HepG2 (cell line): ENCODE results near the gene EGFR. TPM values are rescaled to one million over a fixed set of nuclear protein-coding genes. Genes with fewer than 3 reads are reported as not detected.

Experiments
- ATAC-seq: fragments of 200-7000 bp; cut with Tn5 transposase; 3 replicates; pipeline ENCODE4 v1.9.1; 2020; ENCODE audit warnings: mild to moderate bottlenecking, moderate library complexity
- BruUV-seq: library from RNA; stranded (reverse); fragments of 400-500 nt; replicated peaks from 2 replicates; lab custom pipeline; 2021; lab: Mats Ljungman, UMichigan
- CTCF ChIA-PET: fragments of 300-600 bp; formaldehyde crosslinking; extraction: SDS; loops from one replicate; lab custom pipeline; 2021; ENCODE audit warnings: low total read pairs, inconsistent platforms, low intra/inter-chr PET ratio; lab: Yijun Ruan, JAX
- POLR2A ChIA-PET: fragments of 350-600 bp; sonication (Branson Sonifier 250); formaldehyde crosslinking; loops from one replicate; lab custom pipeline; 2020; ENCODE audit warnings: antibody characterized with exemption, inconsistent platforms; lab: Yijun Ruan, JAX
- DNase-seq: peaks from one replicate; pipeline ENCODE4 v3.0.0-alpha.2; 2015; ENCODE audit warnings: low spot score
- FAIRE-seq: peaks from 3 replicates; lab custom pipeline; 2011; peaks lifted over from hg19 to GRCh38; lab: Jason Lieb, UNC
- H2AFZ ChIP-seq: one replicate; pipeline ENCODE4 v1.6.1; 2011; ENCODE audit warnings: low read length, inconsistent platforms
- H3K27ac ChIP-seq: fragments of 300-600 bp; 3 replicates; pipeline ENCODE4 v1.8.0; 2011; ENCODE audit warnings: mixed run types, mild to moderate bottlenecking, mixed read lengths, low read length, inconsistent platforms; ENCODE audit not compliant: insufficient read depth; ENCODE audit errors: extremely low read length
- H3K27me3 ChIP-seq, 2 experiments: fragments of 200-600 bp in 1 of 2; 2 replicates in 1 of 2; 3 replicates in 1 of 2; pipeline versions ENCODE4 v1.6.0 to v1.8.0; 2011; ENCODE audit warnings: low read length in 2 of 2, mild to moderate bottlenecking in 2 of 2, moderate library complexity in 2 of 2, inconsistent platforms in 1 of 2; ENCODE audit not compliant: insufficient read depth in 2 of 2, control insufficient read depth in 1 of 2
- H3K36me3 ChIP-seq, 2 experiments: fragments of 200-600 bp in 1 of 2; replicated peaks in 1 of 2; 2 replicates in 1 of 2; 3 replicates in 1 of 2; pipeline versions ENCODE4 v1.5.1 to v1.8.0; 2011; ENCODE audit warnings: low read length in 2 of 2, inconsistent platforms in 1 of 2; ENCODE audit not compliant: insufficient read depth in 2 of 2, control insufficient read depth in 1 of 2
- H3K4me1 ChIP-seq: 2 replicates; pipeline ENCODE4 v1.5.1; 2012; ENCODE audit warnings: low read length, inconsistent platforms; ENCODE audit not compliant: insufficient read depth
- H3K4me2 ChIP-seq: 2 replicates; pipeline ENCODE4 v1.6.0; 2011; ENCODE audit warnings: low read depth, low read length, inconsistent platforms
- H3K4me3 ChIP-seq, 3 experiments: fragments of 200-600 bp in 1 of 3; sonication (generic), shearing (Covaris generic) in 1 of 3; replicated peaks in 1 of 3; 2 replicates each; pipeline ENCODE4 v1.5.1; 2011 to 2016; ENCODE audit warnings: low read length in 3 of 3, inconsistent platforms in 2 of 3, low read depth in 2 of 3, mild to moderate bottlenecking in 2 of 3, control low read depth in 1 of 3, mixed read lengths in 1 of 3; ENCODE audit not compliant: insufficient read depth in 1 of 3
- H3K79me2 ChIP-seq: one replicate; pipeline ENCODE4 v1.6.1; 2011; ENCODE audit warnings: low read length, inconsistent platforms; ENCODE audit not compliant: insufficient read depth
- H3K9ac ChIP-seq: 2 replicates; pipeline ENCODE4 v1.6.0; 2011; ENCODE audit warnings: mild to moderate bottlenecking, low read depth, low read length, inconsistent platforms; ENCODE audit not compliant: insufficient read depth
- H3K9me3 ChIP-seq: 2 replicates; pipeline ENCODE4 v1.5.1; 2012; ENCODE audit warnings: mild to moderate bottlenecking, low read length
- H4K20me1 ChIP-seq: 2 replicates; pipeline ENCODE4 v1.6.0; 2011; ENCODE audit warnings: inconsistent platforms, mild to moderate bottlenecking, low read length, moderate library complexity; ENCODE audit not compliant: insufficient read depth
- MIER3 ChIP-seq: IDR thresholded peaks from 2 replicates; pipeline ENCODE4 v1.6.1; 2016; ENCODE audit warnings: missing compliant biosample characterization, borderline replicate concordance
- RFX1 ChIP-seq: fragments of 450-650 bp; IDR thresholded peaks from 2 replicates; pipeline ENCODE4 v1.6.1; 2017
- ZNF234 ChIP-seq: sonication (generic); formaldehyde crosslinking; conservative IDR thresholded peaks from 2 replicates; pipeline ENCODE4 v1.5.1; 2020; ENCODE audit warnings: mild to moderate bottlenecking, missing genetic modification reagents
- ZNF569 ChIP-seq: sonication (generic); formaldehyde crosslinking; IDR thresholded peaks from 2 replicates; pipeline ENCODE4 v1.5.0; 2020; ENCODE audit warnings: mild to moderate bottlenecking, missing genetic modification reagents, moderate library complexity, borderline replicate concordance
- ZNF570 ChIP-seq: sonication (generic); formaldehyde crosslinking; IDR thresholded peaks from 2 replicates; pipeline ENCODE4 v1.4.0; 2020; ENCODE audit warnings: mild to moderate bottlenecking, missing genetic modification reagents, borderline replicate concordance
- ZNF878 ChIP-seq: sonication (generic); formaldehyde crosslinking; IDR thresholded peaks from 2 replicates; pipeline ENCODE4 v1.8.1; 2023; ENCODE audit warnings: mild to moderate bottlenecking, missing genetic modification reagents, moderate library complexity
- WGBS: methylation state at CpG from one replicate; pipeline ENCODE4 v1.1.6; 2017; ENCODE audit warnings: low lambda C conversion rate; 5-methylcytosine and 5-hydroxymethylcytosine counted together
- in situ Hi-C: cut with HindIII; loops from 2 replicates; pipeline ENCODE4 v1.10.0; 2017; ENCODE audit warnings: low pct_unique_long_range_greater_than_20kb; ENCODE audit not compliant: extremely low pct_ligation_motif_present
- intact Hi-C: fragments of 100-400 bp; cut with micrococcal nuclease; formaldehyde crosslinking; loops from one replicate; pipeline ENCODE4 v1.10.0; 2022; ENCODE audit not compliant: unreplicated experiment
- polyA plus RNA-seq, 8 experiments: library from polyadenylated mRNA; depleted of rRNA in 3 of 8; stranded (reverse) in 7 of 8; unstranded in 1 of 8; fragments of >200 nt; fragmentation: Illumina TruSeq in 4 of 8; extraction: Trizol in 4 of 8; gene quantifications; 2 replicates each; pipeline versions ENCODE4 v1.2.1 to v1.2.3, GENCODE V29; 2011 to 2016; ENCODE audit warnings: low read depth in 4 of 8, missing spikeins in 1 of 8, mixed read lengths in 1 of 8; ENCODE audit not compliant: insufficient read depth in 1 of 8
- total RNA-seq, 5 experiments: library from RNA; depleted of rRNA; stranded (reverse); fragments of >200 nt; fragmentation: Illumina TruSeq; extraction: Trizol; gene quantifications; 2 replicates each; pipeline ENCODE4 v1.2.3, GENCODE V29; 2016; ENCODE audit warnings: low read depth in 1 of 5
- TF ChIP-seq, protein P1 (sequence below): sonication (generic); formaldehyde crosslinking; conservative IDR thresholded peaks from 2 replicates; pipeline ENCODE4 v1.4.0; 2020; ENCODE audit warnings: missing genetic modification reagents
- TF ChIP-seq, protein P2 (sequence below): sonication (generic); formaldehyde crosslinking; IDR thresholded peaks from 2 replicates; pipeline ENCODE4 v1.5.0; 2020; ENCODE audit warnings: missing genetic modification reagents
- TF ChIP-seq, protein P3 (sequence below): IDR thresholded peaks from 2 replicates; pipeline ENCODE4 v1.6.1; 2016
- TF ChIP-seq, protein P4 (sequence below): sonication (generic); formaldehyde crosslinking; IDR thresholded peaks from 2 replicates; pipeline ENCODE4 v1.4.0; 2020; ENCODE audit warnings: mild to moderate bottlenecking, low read depth, missing genetic modification reagents
- TF ChIP-seq, protein P5 (sequence below): sonication (generic); formaldehyde crosslinking; IDR thresholded peaks from 2 replicates; pipeline ENCODE4 v1.8.0; 2022; ENCODE audit warnings: mild to moderate bottlenecking, missing genetic modification reagents, moderate library complexity
- TF ChIP-seq, protein P6 (sequence below): sonication (generic); formaldehyde crosslinking; conservative IDR thresholded peaks from 2 replicates; pipeline ENCODE4 v1.4.0; 2020; ENCODE audit warnings: missing genetic modification reagents

EGFR gene
- total and polyA plus RNA-seq, 2 of the 13 experiments (the other 11 are each of a cell fraction or from before 2014, with no cell fraction given), result 7.0 to 10.0 TPM

DNA sequence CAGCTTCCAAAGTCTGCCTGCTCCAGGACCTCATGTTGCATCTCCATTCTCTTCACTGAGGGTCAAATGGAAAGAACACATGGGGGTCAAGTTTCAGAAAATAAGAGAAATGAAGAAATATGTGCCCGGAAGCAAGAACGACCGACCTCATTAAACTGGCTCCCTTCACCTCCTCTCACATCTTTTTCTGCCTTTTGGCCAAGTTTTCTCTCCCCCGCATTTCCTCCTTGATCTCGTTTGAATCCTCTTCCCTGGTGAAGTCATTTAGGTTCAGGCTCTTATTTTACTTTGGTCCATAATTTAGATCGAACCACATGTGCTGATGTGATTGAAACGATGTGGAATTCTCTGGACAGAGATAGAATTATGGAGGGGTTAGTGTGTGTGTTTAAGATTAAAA, 44.2 kb downstream of the EGFR start (continued):
- TF ChIP-seq RFX1 (no peak), ZNF878 (CRISPR knock-in tag) (no peak)
- TF ChIP-seq, protein P1, sequence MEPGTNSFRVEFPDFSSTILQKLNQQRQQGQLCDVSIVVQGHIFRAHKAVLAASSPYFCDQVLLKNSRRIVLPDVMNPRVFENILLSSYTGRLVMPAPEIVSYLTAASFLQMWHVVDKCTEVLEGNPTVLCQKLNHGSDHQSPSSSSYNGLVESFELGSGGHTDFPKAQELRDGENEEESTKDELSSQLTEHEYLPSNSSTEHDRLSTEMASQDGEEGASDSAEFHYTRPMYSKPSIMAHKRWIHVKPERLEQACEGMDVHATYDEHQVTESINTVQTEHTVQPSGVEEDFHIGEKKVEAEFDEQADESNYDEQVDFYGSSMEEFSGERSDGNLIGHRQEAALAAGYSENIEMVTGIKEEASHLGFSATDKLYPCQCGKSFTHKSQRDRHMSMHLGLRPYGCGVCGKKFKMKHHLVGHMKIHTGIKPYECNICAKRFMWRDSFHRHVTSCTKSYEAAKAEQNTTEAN, result no peak
- TF ChIP-seq, protein P2, sequence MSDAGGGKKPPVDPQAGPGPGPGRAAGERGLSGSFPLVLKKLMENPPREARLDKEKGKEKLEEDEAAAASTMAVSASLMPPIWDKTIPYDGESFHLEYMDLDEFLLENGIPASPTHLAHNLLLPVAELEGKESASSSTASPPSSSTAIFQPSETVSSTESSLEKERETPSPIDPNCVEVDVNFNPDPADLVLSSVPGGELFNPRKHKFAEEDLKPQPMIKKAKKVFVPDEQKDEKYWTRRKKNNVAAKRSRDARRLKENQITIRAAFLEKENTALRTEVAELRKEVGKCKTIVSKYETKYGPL, result no peak

DNA sequence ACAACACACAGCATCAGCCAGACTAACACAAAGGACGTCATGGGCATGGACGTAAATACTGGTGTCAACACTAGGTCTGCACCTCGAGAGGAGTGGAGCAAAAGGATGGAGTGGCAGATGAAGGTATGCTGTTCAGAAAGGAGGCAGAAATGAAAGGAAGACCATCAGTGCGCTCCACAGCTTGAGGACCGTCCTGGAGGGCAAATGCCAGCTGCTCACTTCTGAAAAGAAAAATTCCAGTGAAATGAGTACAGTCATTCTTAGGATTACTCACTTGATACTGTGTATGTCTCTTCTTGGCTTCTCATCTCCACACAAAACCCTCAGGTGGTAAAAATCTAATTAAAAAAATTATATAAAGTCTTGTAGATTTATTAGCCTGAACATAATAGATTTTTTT, 44.8 kb downstream of the EGFR start:
- no peak for TF ChIP-seq ZNF569
- TF ChIP-seq MIER3 (CRISPR knock-in tag), result no peak
- TF ChIP-seq, protein P3, sequence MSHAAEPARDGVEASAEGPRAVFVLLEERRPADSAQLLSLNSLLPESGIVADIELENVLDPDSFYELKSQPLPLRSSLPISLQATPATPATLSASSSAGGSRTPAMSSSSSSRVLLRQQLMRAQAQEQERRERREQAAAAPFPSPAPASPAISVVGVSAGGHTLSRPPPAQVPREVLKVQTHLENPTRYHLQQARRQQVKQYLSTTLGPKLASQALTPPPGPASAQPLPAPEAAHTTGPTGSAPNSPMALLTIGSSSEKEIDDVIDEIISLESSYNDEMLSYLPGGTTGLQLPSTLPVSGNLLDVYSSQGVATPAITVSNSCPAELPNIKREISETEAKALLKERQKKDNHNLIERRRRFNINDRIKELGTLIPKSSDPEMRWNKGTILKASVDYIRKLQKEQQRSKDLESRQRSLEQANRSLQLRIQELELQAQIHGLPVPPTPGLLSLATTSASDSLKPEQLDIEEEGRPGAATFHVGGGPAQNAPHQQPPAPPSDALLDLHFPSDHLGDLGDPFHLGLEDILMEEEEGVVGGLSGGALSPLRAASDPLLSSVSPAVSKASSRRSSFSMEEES, result no peak
- TF ChIP-seq, protein P4, sequence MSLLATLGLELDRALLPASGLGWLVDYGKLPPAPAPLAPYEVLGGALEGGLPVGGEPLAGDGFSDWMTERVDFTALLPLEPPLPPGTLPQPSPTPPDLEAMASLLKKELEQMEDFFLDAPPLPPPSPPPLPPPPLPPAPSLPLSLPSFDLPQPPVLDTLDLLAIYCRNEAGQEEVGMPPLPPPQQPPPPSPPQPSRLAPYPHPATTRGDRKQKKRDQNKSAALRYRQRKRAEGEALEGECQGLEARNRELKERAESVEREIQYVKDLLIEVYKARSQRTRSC, result no peak
- no peak for TF ChIP-seq ZNF234 (CRISPR knock-in tag)
- TF ChIP-seq, protein P5, sequence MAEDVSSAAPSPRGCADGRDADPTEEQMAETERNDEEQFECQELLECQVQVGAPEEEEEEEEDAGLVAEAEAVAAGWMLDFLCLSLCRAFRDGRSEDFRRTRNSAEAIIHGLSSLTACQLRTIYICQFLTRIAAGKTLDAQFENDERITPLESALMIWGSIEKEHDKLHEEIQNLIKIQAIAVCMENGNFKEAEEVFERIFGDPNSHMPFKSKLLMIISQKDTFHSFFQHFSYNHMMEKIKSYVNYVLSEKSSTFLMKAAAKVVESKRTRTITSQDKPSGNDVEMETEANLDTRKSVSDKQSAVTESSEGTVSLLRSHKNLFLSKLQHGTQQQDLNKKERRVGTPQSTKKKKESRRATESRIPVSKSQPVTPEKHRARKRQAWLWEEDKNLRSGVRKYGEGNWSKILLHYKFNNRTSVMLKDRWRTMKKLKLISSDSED (CRISPR knock-in tag), result no peak
- TF ChIP-seq, protein P6, sequence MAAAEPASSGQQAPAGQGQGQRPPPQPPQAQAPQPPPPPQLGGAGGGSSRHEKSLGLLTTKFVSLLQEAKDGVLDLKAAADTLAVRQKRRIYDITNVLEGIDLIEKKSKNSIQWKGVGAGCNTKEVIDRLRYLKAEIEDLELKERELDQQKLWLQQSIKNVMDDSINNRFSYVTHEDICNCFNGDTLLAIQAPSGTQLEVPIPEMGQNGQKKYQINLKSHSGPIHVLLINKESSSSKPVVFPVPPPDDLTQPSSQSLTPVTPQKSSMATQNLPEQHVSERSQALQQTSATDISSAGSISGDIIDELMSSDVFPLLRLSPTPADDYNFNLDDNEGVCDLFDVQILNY (CRISPR knock-in tag), result no peak
- TF ChIP-seq ZNF570 (CRISPR knock-in tag), result no peak
- 88% methylated on average over 5 of the region's 5 CpGs for WGBS
- Histone ChIP-seq H3K9ac (no peak overlapping the region), H4K20me1 (no peaks in the 10 kb centered on the region), H3K27me3 (no peaks in the 10 kb centered on the region), H3K4me3 (no peak overlapping the region), H3K4me2 (no peak overlapping the region), H3K79me2 (peaks cover 2% of the 10 kb centered on the region), H3K27ac (no peak overlapping the region), H3K4me1 (peaks cover 46% of the 10 kb centered on the region), H3K36me3 (no peaks in the 10 kb centered on the region), H2AFZ (no peak overlapping the region), H3K9me3 (no peaks in the 10 kb centered on the region)
- DNase-seq (no peak), FAIRE-seq (no peak), ATAC-seq (no peak)
- BruUV-seq, result no TSS peak
- in situ Hi-C loops (no loop called here), intact Hi-C loops (loop anchor here (2.0 kb wide), 1 partner anchor 29 kb away; no protein-coding TSS in a partner anchor)
- ChIA-PET POLR2A (interaction anchor here (3.7 kb wide), 1 partner anchor 115 kb away, joined by 17 read pairs; no protein-coding TSS in a partner anchor), CTCF (no interaction called here)
